Measurements from ENCODE around the gene CRX.

Gene CRX

GRCh38 chr19:47861630-47862029 is 39.9 kb downstream of the CRX start:
- no peak for TF ChIP-seq CTCF (IDR thresholded peaks at IDR 0.05)

- TF ChIP-seq CTCF (IDR thresholded peaks at IDR 0.05) = peak; percentile 77
Observed at GRCh38 chr19:47863514-47863936, 41.8 kb downstream of the CRX start.

GRCh38 chr19:47865166-47865565 is 43.4 kb downstream of the CRX start:
- TF ChIP-seq CTCF (IDR thresholded peaks at IDR 0.05) = no peak

GRCh38 chr19:47878906-47879305 is 57.2 kb downstream of the CRX start:
- no peak for TF ChIP-seq CTCF (IDR thresholded peaks at IDR 0.05)

GRCh38 chr19:47881757-47882156 is 60.0 kb downstream of the CRX start:
- TF ChIP-seq CTCF (IDR thresholded peaks at IDR 0.05) = no peak

GRCh38 chr19:47882890-47883289 is 61.2 kb downstream of the CRX start:
- TF ChIP-seq CTCF (IDR thresholded peaks at IDR 0.05) = no peak

- no peak for TF ChIP-seq CTCF (IDR thresholded peaks at IDR 0.05)
Observed at GRCh38 chr19:47885067-47885463, 63.3 kb downstream of the CRX start.

- no peak for TF ChIP-seq CTCF (IDR thresholded peaks at IDR 0.05)
Observed at GRCh38 chr19:47886010-47886559, 64.3 kb downstream of the CRX start, which contains the start of gene SULT2A1. Gene SULT2A1, minus strand, starts transcription at chr19:47886315. Its CDS starts 58 bp downstream, at chr19:47886257.

All from LNCAP (cell line).